ENCODE data around the gene CNTN1.

The CNTN1 gene

DNA sequence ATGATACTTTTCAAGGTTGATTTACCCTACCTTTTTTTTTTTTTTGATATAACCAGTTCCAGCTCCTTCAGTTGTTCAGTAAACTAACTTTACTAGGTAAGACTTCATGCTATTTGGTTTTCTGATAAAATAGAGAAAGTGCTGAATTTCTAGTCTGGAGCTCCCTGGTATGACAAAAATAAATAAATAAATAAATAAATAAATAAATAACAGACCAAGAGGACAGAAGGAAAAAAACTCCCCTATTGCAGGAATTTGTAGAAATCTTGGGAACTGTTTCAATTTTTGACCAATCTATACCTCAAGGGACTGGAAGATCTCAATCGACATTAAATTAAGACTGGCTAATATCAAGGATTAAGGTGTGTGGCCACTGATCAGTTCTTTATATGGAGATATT, 265.2 kb downstream of the CNTN1 start:
- no peak for DNase-seq (ENCODE audit: low read depth in 1 of 2, low spot score in 1 of 2)

- DNase-seq (ENCODE audit: low read depth in 1 of 2, low spot score in 1 of 2) = no peak
These were observed 266.8 kb downstream of the CNTN1 start for GRCh38 chr12:40959041-40959440.

GRCh38 chr12:40963751-40964150, 271.5 kb downstream of the CNTN1 start:
- DNase-seq (ENCODE audit: low read depth in 1 of 2, low spot score in 1 of 2) = no peak

DNA sequence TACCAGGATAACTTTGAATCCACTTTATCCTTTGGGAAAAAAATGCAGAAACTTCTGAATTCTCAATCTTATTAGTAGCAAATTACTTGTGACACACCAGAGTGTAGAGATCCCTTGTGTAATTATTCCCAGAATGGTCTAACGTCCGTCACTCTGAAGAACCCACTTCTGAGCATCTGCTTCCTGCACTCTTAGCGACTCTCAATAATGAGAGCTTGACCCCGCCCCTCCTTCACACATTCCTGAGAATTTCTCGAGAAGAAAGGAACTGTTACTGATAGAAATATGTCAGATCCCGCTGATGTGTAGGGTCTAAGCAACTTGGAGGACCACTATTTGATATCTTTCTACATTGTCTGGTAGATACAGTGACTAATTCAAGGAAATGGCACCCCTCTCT, 277.6 kb downstream of the CNTN1 start:
- no peak for DNase-seq (ENCODE audit: low read depth in 1 of 2, low spot score in 1 of 2)

DNA sequence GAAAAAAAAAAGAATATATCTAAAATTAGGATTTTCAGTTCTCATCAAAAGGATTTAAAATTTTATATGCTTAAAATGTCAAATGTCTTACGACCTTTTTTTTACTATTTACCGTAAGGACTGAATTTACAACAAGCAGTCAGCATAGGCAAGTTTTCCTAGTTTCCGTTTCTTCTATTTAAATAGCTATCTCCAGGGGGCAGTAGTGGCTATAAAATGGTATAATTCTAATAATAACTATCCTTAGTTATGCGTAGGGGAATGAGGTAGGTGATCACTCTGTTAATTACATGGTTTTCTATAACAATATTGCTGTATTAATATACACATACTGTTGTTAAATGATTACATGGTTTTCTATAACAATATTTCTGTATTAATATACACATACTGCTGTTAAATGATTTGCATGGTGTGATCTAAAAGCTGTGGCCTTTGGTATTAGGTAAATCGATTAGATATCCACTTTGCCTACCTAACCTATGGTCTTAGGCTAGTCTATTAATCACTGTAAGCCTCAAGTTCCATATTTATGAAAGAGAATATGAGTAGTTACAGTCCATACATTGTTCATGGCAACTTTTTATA, 278.2 kb downstream of the CNTN1 start:
- no peak for DNase-seq (ENCODE audit: low read depth in 1 of 2, low spot score in 1 of 2)

DNA sequence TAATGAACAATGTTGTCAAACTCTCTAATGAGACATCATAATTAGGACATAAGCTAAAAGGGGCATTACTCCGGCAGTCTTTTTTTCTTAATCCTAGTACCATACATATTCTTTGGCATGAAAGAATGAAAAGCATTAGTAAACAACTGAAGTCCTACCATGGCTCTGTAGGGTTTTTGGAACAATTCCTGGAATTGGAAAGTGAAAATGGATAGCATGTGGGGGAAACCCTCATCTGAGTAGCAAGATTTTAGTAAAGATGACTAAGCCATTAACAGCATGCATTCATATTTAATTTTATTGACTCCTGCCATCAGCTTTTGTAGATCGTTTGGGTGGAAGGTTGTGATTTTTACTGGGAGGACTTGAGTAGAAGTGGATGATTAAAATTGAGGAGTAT, 279.7 kb downstream of the CNTN1 start:
- no peak for DNase-seq (ENCODE audit: low read depth in 1 of 2, low spot score in 1 of 2)

GRCh38 chr12:40976546-40976945, 284.3 kb downstream of the CNTN1 start:
- DNase-seq (ENCODE audit: low read depth in 1 of 2, low spot score in 1 of 2) = no peak

GRCh38 chr12:40980427-40980961, 288.3 kb downstream of the CNTN1 start:
- DNase-seq (ENCODE audit: low read depth in 1 of 2, low spot score in 1 of 2) = no peak

DNA sequence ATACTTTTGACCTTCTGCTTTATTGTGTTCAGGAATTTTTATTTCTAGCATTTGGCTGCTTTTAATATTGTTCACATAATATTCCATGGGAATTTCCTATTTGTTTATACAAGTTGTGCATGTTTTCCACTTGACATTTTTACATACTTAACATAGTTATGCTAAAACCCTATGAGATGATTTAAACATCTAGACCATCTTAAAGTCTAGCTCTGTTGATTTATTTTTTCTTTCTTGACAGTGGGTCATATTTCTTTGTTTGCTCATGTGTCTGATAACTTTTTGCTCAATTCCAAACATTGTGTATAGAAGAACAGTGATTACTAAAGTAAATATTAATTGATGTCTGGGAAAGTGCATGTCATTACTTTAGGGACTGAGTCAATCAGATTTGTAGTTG, 293.8 kb downstream of the CNTN1 start:
- no peak for DNase-seq (ENCODE audit: low read depth in 1 of 2, low spot score in 1 of 2)

- DNase-seq (ENCODE audit: low read depth in 1 of 2, low spot score in 1 of 2) = no peak
These were observed 296.1 kb downstream of the CNTN1 start for GRCh38 chr12:40988355-40988754.

GRCh38 chr12:40988824-40989223, 296.6 kb downstream of the CNTN1 start:
- DNase-seq (ENCODE audit: low read depth in 1 of 2, low spot score in 1 of 2) = no peak

DNA sequence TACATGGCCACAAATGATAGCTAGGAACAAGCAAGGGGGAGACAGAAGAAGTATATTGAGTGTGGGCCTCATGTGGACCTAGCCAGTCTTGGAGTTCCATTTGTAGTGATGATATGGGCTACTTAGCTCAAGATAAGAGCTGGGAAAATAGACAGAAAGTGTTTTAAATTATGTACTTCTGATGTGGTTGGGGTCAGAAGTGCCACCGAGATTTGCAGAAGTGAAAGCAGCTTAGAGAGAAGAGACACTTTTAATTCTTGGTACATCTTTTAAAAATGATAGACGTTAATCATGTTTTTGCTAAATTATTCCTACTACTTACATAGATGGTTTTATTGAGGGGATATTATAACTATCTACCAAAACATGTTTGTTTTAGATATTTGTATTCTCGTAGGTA, 297.5 kb downstream of the CNTN1 start:
- no peak for DNase-seq (ENCODE audit: low read depth in 1 of 2, low spot score in 1 of 2)

DNA sequence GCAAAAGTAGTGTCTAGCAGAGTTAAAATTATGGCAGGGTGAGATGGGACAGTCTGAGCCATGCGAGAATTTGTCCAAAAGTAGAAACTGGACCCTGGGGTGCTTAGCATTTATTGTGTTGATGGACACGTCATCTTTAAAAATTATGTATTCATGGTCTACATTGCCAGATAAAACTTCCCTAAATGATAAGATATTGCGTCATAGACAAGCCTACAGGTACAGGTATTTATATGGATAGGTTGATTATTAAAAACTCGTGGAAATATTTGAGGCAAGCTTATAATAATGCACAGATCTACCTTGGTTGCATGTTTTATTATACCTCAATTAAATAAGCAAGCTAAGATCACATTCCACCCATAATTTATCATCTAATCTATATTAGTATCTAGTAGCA, 299.9 kb downstream of the CNTN1 start:
- DNase-seq (ENCODE audit: low read depth in 1 of 2, low spot score in 1 of 2) = no peak

DNA sequence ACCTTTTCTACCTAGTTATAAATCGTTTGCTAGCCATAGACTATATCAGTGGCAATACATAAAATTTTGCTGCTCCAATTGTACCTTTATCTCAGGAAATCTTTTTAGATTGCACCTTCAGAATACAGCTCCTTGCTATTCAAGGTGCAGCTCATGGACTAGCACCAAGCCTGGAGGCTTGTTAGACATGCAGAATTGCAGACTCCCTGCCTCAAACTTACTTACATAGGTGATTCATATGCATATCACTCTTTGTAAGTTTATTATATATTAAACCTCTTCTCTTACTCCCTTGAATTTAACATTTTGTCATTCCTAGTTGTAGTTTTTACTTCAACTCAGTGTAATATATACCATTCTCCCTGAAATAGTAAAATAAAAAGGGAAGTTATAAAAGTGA, 300.4 kb downstream of the CNTN1 start:
- no peak for DNase-seq (ENCODE audit: low read depth in 1 of 2, low spot score in 1 of 2)

DNA sequence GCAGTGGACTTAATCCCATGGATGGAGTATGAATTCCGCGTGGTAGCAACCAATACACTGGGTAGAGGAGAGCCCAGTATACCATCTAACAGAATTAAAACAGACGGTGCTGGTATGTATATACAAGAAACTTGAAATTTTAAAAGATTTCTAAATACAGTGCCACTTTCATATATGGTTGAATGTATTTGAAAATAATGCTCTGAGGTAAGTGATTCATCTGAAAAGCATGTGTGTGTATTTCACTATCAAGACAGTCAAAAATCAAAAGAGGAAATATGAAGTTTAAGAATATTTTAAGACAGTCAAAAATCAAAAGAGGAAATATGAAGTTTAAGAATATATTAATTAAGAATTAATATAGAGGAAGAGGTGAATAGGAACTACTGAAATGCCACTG, 300.9 kb downstream of the CNTN1 start:
- no peak for DNase-seq (ENCODE audit: low read depth in 1 of 2, low spot score in 1 of 2)

- no peak for DNase-seq (ENCODE audit: low read depth in 1 of 2, low spot score in 1 of 2)
These were observed 303.9 kb downstream of the CNTN1 start for GRCh38 chr12:40996091-40996490.

GRCh38 chr12:40999210-40999609, 307.0 kb downstream of the CNTN1 start:
- DNase-seq (ENCODE audit: low read depth in 1 of 2, low spot score in 1 of 2) = no peak

DNA sequence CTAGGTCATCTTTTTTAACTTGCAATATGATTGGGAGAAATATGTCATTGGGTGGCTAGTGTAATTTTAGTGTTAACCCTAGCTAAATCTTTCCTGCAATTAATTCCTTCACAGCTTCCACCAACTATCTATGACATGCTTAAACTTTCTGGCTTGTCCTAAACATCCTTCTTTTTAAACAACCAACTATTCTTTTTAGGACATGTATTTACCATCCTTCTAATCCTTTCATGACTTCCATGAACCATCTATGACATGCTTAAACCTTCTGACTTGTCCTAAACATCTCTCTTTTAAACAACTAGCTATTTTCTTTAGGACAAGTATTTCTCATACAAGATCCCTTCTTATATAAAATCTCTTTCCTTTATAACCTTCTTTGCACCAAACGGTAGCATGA, 316.2 kb downstream of the CNTN1 start:
- DNase-seq (ENCODE audit: low read depth in 1 of 2, low spot score in 1 of 2) = no peak

DNA sequence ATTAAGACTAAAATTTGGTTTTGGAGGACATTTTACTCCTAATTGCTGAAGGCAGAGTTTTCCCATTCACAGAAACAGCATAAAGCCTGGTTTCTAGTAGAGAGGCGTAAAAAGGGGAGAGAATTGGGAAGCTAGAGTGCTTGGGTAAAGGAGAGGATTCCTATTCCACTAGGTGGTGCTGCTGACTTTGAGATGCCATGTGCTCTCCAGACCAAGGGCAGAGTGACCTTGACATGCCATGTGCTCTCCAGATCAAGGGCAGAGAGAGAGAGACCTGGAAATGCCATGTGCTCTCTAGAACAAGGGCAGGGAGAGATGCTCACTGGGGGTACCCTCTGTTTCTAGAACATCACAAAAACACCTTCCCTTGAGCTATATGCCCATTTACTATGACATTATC, 319.7 kb downstream of the CNTN1 start:
- no peak for DNase-seq (ENCODE audit: low read depth in 1 of 2, low spot score in 1 of 2)

DNA sequence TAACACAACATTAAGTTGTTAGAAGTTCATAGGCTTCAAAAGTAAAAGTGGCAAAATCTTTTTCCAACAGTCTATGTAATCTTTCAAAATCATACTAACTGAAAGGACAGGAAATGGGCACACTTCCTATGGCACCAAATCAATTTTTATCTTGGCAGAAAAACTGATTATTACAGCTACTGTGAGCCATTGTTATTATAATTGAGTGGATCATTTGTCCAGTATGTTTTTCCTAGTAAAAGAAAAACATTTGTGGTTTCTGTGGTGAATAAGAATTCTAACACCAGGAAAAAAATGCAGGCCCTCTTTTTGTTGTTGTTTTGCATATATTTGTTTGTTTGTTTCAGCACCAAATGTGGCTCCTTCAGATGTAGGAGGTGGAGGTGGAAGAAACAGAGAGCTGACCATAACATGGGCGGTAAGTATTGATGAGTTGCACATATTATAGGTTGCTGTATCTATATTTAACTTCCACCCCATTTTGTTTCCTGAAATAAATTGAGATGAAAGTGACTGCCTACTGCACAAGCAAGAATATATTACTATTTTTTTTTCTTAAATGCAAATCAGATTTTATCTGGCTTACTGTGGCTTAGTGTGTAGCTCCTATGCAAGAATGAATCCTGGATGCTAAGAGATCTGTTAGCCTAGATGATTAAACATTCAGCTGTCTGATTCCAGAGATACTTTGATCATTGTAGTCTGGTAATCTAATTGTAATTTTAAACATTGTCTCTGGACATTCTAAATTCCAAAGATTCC, 321.8 kb downstream of the CNTN1 start:
- DNase-seq (ENCODE audit: low read depth in 1 of 2, low spot score in 1 of 2) = no peak

DNA sequence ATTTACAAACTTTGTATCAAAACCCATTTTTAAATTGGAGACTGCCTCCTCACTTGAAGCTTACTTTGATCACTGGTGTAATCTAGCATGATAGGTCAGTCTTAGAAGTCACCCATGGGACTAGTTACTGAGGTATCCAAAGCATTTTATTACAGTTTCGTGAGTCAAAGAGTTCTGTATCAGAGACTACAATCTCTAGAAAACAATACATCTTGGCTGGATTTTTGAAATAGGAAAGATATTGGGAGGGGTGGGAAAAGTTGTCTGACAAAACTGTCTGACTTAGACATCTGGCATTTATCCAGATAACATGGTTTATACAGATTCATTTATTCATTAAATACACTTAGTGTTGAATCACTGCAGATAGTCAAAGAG, 322.4 kb downstream of the CNTN1 start:
- no peak for DNase-seq (ENCODE audit: low read depth in 1 of 2, low spot score in 1 of 2)

DNA sequence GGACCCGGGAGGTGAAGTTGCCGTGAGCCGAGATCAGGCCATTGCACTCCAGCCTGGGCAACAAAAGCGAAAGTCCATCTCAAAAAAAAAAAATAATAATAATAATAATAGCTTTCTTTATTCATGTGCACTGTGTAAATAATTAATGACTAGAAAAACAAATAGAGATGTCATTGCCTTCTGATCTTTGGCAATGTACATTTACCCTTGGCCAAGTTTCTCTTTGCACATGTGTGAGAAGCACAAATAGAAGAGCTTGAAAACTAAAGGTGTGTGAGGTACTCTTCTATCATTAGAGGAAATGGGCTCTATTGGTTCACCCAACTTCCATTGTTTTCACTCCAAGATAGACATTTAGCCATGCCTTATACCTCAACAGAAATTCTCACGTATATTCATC, 325.8 kb downstream of the CNTN1 start:
- DNase-seq (ENCODE audit: low read depth in 1 of 2, low spot score in 1 of 2) = no peak

GRCh38 chr12:41019461-41019860, 327.2 kb downstream of the CNTN1 start:
- no peak for DNase-seq (ENCODE audit: low read depth in 1 of 2, low spot score in 1 of 2)

Measured in stimulated activated CD4-positive, alpha-beta T cell treated with anti-CD3 and anti-CD28 coated beads, Interleukin-15, amount 100 ng/mL, for 1 hour (primary cell).